Endodermal cell (in vitro differentiated cells): ENCODE measurements around the gene KRT12. TPM values are rescaled to one million over a fixed set of nuclear protein-coding genes. Genes with fewer than 3 reads are reported as not detected.

Source experiments
- DNase-seq: peaks from one replicate; pipeline ENCODE4 v3.0.0-alpha.2; 2017
- H3K27ac ChIP-seq: 2 replicates; pipeline ENCODE4 v1.5.1; 2013; ENCODE audit warnings: mild to moderate bottlenecking, low read depth, low read length, moderate library complexity
- H3K27me3 ChIP-seq: 2 replicates; pipeline ENCODE4 v1.6.1; 2013; ENCODE audit warnings: mild to moderate bottlenecking, low read length, moderate library complexity; ENCODE audit not compliant: insufficient read depth, control insufficient read depth, poor library complexity, severe bottlenecking
- H3K36me3 ChIP-seq: 2 replicates; pipeline ENCODE4 v1.7.0; 2013; ENCODE audit warnings: mild to moderate bottlenecking, low read length, moderate library complexity; ENCODE audit not compliant: control insufficient read depth, insufficient read depth
- H3K4me1 ChIP-seq: one replicate; pipeline ENCODE4 v1.7.0; 2013; ENCODE audit warnings: low read length; ENCODE audit not compliant: control insufficient read depth, insufficient read depth
- H3K4me3 ChIP-seq: 2 replicates; pipeline ENCODE4 v1.5.1; 2013; ENCODE audit warnings: mild to moderate bottlenecking, low read length, moderate library complexity
- H3K9ac ChIP-seq: 2 replicates; pipeline ENCODE4 v1.6.1; 2013; ENCODE audit warnings: mild to moderate bottlenecking, low read length, moderate library complexity; ENCODE audit not compliant: poor library complexity, severe bottlenecking; ENCODE audit errors: extremely low read depth
- H3K9me3 ChIP-seq: 2 replicates; pipeline ENCODE4 v1.6.1; 2013; ENCODE audit warnings: mild to moderate bottlenecking, low read length, moderate library complexity; ENCODE audit not compliant: control insufficient read depth
- H3K27ac Mint-ChIP-seq: 2 replicates; pipeline ENCODE4 v1.8.0; 2020; ENCODE audit warnings: mixed read lengths
- H3K27me3 Mint-ChIP-seq: 2 replicates; pipeline ENCODE4 v1.8.0; 2021; ENCODE audit warnings: mild to moderate bottlenecking, mixed read lengths; ENCODE audit not compliant: insufficient read depth
- H3K36me3 Mint-ChIP-seq: 2 replicates; pipeline ENCODE4 v1.8.0; 2020; ENCODE audit warnings: low read depth, mixed read lengths
- H3K4me1 Mint-ChIP-seq: 2 replicates; pipeline ENCODE4 v1.8.0; 2020; ENCODE audit warnings: mixed read lengths
- H3K4me3 Mint-ChIP-seq: 2 replicates; pipeline ENCODE4 v1.8.0; 2020; ENCODE audit warnings: mild to moderate bottlenecking, moderate library complexity, mixed read lengths
- H3K9me3 Mint-ChIP-seq: 2 replicates; pipeline ENCODE4 v1.8.0; 2020; ENCODE audit warnings: mild to moderate bottlenecking, mixed read lengths
- CTCF ChIP-seq: fragments of 200-600 bp; sonication (generic); conservative IDR thresholded peaks from 2 replicates; pipeline ENCODE4 v1.5.0; 2021; ENCODE audit warnings: antibody characterized with exemption, mild to moderate bottlenecking
- WGBS, 2 experiments: methylation state at CpG; one replicate each; pipeline versions ENCODE4 v1.1.5 to v1.1.7; 2013; ENCODE audit warnings: missing lambda C conversion rate in 2 of 2, mixed read lengths in 1 of 2; ENCODE audit not compliant: insufficient coverage in 1 of 2, insufficient read length in 1 of 2; 5-methylcytosine and 5-hydroxymethylcytosine counted together
- total RNA-seq, 2 donors: library from RNA; stranded (reverse); fragmentation: NEBNext Ultra II Directional in 1 of 2; extraction: Animal tissue kit (Norgen Biotek cat#: 25700) in 1 of 2; gene quantifications; 2 replicates in 1 of 2; 3 replicates in 1 of 2; pipeline ENCODE4 v1.2.1, GENCODE V29; 2021

KRT12 gene
- total RNA-seq, 2 donors from 2014 or later = not detected

GRCh38 chr17:40824015-40824832, 42.8 kb downstream of the KRT12 start:
- Mint-ChIP-seq H3K4me3 (no peak overlapping the region), H3K4me1 (no peaks in the 10 kb centered on the region), H3K9me3 (peaks cover 7% of the 10 kb centered on the region), H3K27me3 (peaks cover 94% of the 10 kb centered on the region), H3K36me3 (no peaks in the 10 kb centered on the region), H3K27ac (no peak overlapping the region)
- H3K4me3 ChIP-seq = no peak overlapping the region
- H3K36me3 ChIP-seq = no peaks in the 10 kb centered on the region
- no peak for DNase-seq
- no peak overlapping the region for H3K27ac ChIP-seq
- peaks cover 23% of the 10 kb centered on the region for H3K27me3 ChIP-seq
- H3K9ac ChIP-seq = no peak overlapping the region
- no peak for TF ChIP-seq CTCF
- 88 to 100% methylated on average over 1 of the region's 1 CpG for WGBS, 2 experiments
- H3K9me3 ChIP-seq = no peaks in the 10 kb centered on the region
- H3K4me1 ChIP-seq = no peaks in the 10 kb centered on the region

DNA sequence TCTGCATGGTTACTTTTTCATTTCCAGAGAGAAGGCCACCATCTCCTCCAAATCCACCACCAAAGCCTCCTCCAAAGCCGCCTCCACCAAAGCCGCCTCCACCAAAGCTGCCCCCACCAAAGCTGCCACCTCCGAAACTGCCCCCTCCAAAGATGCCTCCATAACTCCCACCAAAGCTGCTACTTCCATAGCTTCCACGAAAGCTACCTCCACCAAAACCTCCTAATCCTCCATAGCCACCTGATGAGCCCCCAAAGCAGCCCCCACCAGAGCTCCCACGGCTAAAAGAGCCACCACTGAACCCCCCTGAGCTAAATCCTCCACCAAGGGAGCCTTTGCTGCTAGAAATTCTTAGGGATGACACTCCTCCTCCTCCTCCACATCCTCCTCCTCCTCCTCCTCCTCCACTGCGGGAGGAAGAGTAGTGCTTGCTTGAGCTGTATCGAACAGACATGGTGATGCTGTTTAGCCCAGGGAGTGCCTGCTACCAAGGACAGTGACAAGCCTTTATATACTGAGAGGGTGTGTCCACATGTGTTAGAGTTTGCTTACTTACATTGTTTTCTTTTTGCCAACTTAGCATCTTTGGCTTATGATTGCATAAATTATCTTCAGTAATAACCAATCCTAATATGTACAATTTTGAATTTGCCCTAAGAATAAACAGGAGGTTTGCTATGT, 44.8 kb downstream of the KRT12 start, which contains the start of gene KRT10:
TSS of gene KRT10 (minus strand) at position 483 of the 681 bp plus-strand sequence. CDS start at position 454, 29 bp downstream.
- H3K4me3 Mint-ChIP-seq = no peak within 1 kb of the TSS
- no peak within 1 kb of the TSS for H3K27ac Mint-ChIP-seq
- peaks cover 7% of the 10 kb centered on the region for H3K9me3 Mint-ChIP-seq
- Histone ChIP-seq H3K4me3 (no peak within 1 kb of the TSS), H3K9ac (no peak within 1 kb of the TSS), H3K9me3 (no peaks in the 10 kb centered on the region), H3K36me3 (peaks cover 4% of the 10 kb centered on the region), H3K4me1 (no peaks in the 10 kb centered on the region), H3K27me3 (peaks cover 23% of the 10 kb centered on the region), H3K27ac (no peak within 1 kb of the TSS)
- H3K4me1 Mint-ChIP-seq = no peaks in the 10 kb centered on the region
- no peak for TF ChIP-seq CTCF
- WGBS, 2 experiments = 82 to 84% methylated on average over 3 to 7 of the region's 7 CpGs
- no peak for DNase-seq
- peaks cover 82% of the 10 kb centered on the region for H3K27me3 Mint-ChIP-seq
- peaks cover 6% of the 10 kb centered on the region for H3K36me3 Mint-ChIP-seq

DNA sequence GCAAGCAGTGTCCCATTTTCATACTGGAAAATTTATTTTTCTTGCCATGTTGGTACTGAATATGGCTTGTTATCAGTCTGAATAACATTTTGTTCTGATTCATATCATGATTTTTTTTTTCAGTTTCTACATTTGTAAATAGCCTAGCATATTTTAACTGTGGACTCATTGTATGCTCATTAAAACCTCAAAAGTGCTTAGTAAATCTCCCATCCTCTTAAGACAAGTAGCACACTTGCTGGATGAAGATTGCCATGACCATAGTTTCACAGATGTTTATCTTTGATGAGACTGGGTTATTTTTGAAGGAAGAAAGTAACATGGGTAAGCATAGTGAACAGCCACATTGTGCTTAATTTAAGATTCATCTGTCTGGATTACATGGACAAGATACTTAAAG, 45.5 kb downstream of the KRT12 start:
- Histone ChIP-seq H3K27me3 (peaks cover 23% of the 10 kb centered on the region), H3K4me3 (no peak overlapping the region), H3K27ac (no peak overlapping the region), H3K9ac (no peak overlapping the region), H3K4me1 (no peaks in the 10 kb centered on the region), H3K36me3 (peaks cover 7% of the 10 kb centered on the region), H3K9me3 (no peaks in the 10 kb centered on the region)
- peaks cover 7% of the 10 kb centered on the region for H3K9me3 Mint-ChIP-seq
- no peaks in the 10 kb centered on the region for H3K4me1 Mint-ChIP-seq
- peaks cover 79% of the 10 kb centered on the region for H3K27me3 Mint-ChIP-seq
- H3K36me3 Mint-ChIP-seq = peaks cover 13% of the 10 kb centered on the region
- H3K4me3 Mint-ChIP-seq = no peak overlapping the region
- H3K27ac Mint-ChIP-seq = no peak overlapping the region
- no peak for DNase-seq
- no peak for TF ChIP-seq CTCF
